KMS-11 (cell line): ENCODE results near the gene NDUFB2.
A peak's percentile ranks its signal among the peaks of the same experiment; 100 is the strongest.
"Not testable (repeated sequence)": the region's sequence is repeated elsewhere in the genome, so short reads cannot be mapped to it uniquely, and the experiment has no call there.

Experiments used
- H2AFZ ChIP-seq: fragments of 200-600 bp; sonication (generic); 2 replicates; pipeline ENCODE4 v1.6.1; 2016; ENCODE audit warnings: antibody characterized with exemption, mixed run types, low read depth
- H3K27ac ChIP-seq: fragments of 200-600 bp; sonication (generic); 2 replicates; pipeline ENCODE4 v1.6.1; 2016; ENCODE audit warnings: mild to moderate bottlenecking, mixed run types
- H3K27me3 ChIP-seq: fragments of 200-600 bp; sonication (generic); 2 replicates; pipeline ENCODE4 v1.6.1; 2017; ENCODE audit warnings: mild to moderate bottlenecking, low read depth, mixed run types, moderate library complexity; ENCODE audit not compliant: insufficient read depth
- H3K36me3 ChIP-seq: fragments of 200-600 bp; sonication (generic); 2 replicates; pipeline ENCODE4 v1.6.1; 2017; ENCODE audit warnings: mild to moderate bottlenecking, mixed run types; ENCODE audit not compliant: insufficient read depth
- H3K4me1 ChIP-seq: fragments of 200-600 bp; sonication (generic); 2 replicates; pipeline ENCODE4 v1.6.1; 2016; ENCODE audit warnings: mild to moderate bottlenecking, low read depth, mixed run types; ENCODE audit not compliant: poor library complexity, severe bottlenecking
- H3K4me2 ChIP-seq: fragments of 200-600 bp; sonication (generic); 2 replicates; pipeline ENCODE4 v1.7.0; 2016; ENCODE audit warnings: mild to moderate bottlenecking, mixed run types
- H3K4me3 ChIP-seq: fragments of 200-600 bp; sonication (generic); IDR thresholded peaks from 2 replicates; pipeline ENCODE4 v1.6.1; 2017; ENCODE audit warnings: low read depth, low read length, mixed read lengths; ENCODE audit not compliant: insufficient read depth
- H3K79me2 ChIP-seq: fragments of 200-600 bp; sonication (generic); 2 replicates; pipeline ENCODE4 v1.6.1; 2016; ENCODE audit warnings: low read depth, mixed run types; ENCODE audit not compliant: insufficient read depth
- H3K9ac ChIP-seq: fragments of 200-600 bp; sonication (generic); 2 replicates; pipeline ENCODE4 v1.6.1; 2016; ENCODE audit warnings: mild to moderate bottlenecking, mixed run types
- H4K20me1 ChIP-seq: fragments of 200-600 bp; sonication (generic); 2 replicates; pipeline ENCODE4 v1.6.1; 2016; ENCODE audit warnings: mild to moderate bottlenecking, mixed run types; ENCODE audit not compliant: insufficient read depth
- CTCF ChIP-seq: fragments of 200-600 bp; sonication (generic); conservative IDR thresholded peaks from 2 replicates; pipeline ENCODE4 v1.6.1; 2017; ENCODE audit warnings: low read depth, mild to moderate bottlenecking, antibody characterized with exemption, low read length, moderate library complexity, mixed read lengths

Gene NDUFB2

GRCh38 chr7:140691376-140692045, 5.0 kb upstream of the NDUFB2 start:
- no peaks in the 10 kb centered on the region for H3K79me2 ChIP-seq

GRCh38 chr7:140693849-140694248, 2.7 kb upstream of the NDUFB2 start:
- H3K27ac ChIP-seq, H3K9ac ChIP-seq, H3K4me3 ChIP-seq, H3K27me3 ChIP-seq, H4K20me1 ChIP-seq, H3K36me3 ChIP-seq, H2AFZ ChIP-seq, H3K4me2 ChIP-seq: not testable (repeated sequence)
- Histone ChIP-seq H3K4me1 (peaks cover 17% of the 10 kb centered on the region), H3K79me2 (peaks cover 17% of the 10 kb centered on the region)

More at GRCh38 chr7:140691376-140692045, 5.0 kb upstream of the NDUFB2 start:
- Histone ChIP-seq H3K27me3 (no peaks in the 10 kb centered on the region), H2AFZ (no peak overlapping the region), H3K27ac (no peak overlapping the region), H3K4me3 (no peak overlapping the region), H3K4me1 (peaks cover 8% of the 10 kb centered on the region), H3K36me3 (no peaks in the 10 kb centered on the region), H4K20me1 (no peaks in the 10 kb centered on the region), H3K9ac (no peak overlapping the region), H3K4me2 (no peak overlapping the region)
- no peak for TF ChIP-seq CTCF

- H3K4me2 ChIP-seq: no peak overlapping the region
- TF ChIP-seq CTCF: no peak
- H3K79me2 ChIP-seq: peaks cover 25% of the 10 kb centered on the region
- H3K4me1 ChIP-seq: peaks cover 17% of the 10 kb centered on the region
- no peak overlapping the region for H3K9ac ChIP-seq
- no peak overlapping the region for H3K4me3 ChIP-seq
- H3K27me3 ChIP-seq: no peaks in the 10 kb centered on the region
- no peaks in the 10 kb centered on the region for H4K20me1 ChIP-seq
- H2AFZ ChIP-seq: no peak overlapping the region
- H3K27ac ChIP-seq: no peak overlapping the region
- H3K36me3 ChIP-seq: no peaks in the 10 kb centered on the region
Observed at GRCh38 chr7:140694592-140694991, 1.9 kb upstream of the NDUFB2 start.

GRCh38 chr7:140695381-140695780, 1.1 kb upstream of the NDUFB2 start:
- TF ChIP-seq CTCF: no peak
- no peak overlapping the region for H3K9ac ChIP-seq
- no peak overlapping the region for H3K4me3 ChIP-seq
- no peaks in the 10 kb centered on the region for H3K27me3 ChIP-seq
- no peaks in the 10 kb centered on the region for H4K20me1 ChIP-seq
- peaks cover 17% of the 10 kb centered on the region for H3K4me1 ChIP-seq
- H3K36me3 ChIP-seq: no peaks in the 10 kb centered on the region
- H3K79me2 ChIP-seq: peaks cover 33% of the 10 kb centered on the region
- H2AFZ ChIP-seq: peak overlapping the region; percentile 67; the same call in 1 of the 2 replicates
- no peak overlapping the region for H3K4me2 ChIP-seq
- H3K27ac ChIP-seq: no peak overlapping the region

GRCh38 chr7:140696024-140696679, 356 bp upstream of the NDUFB2 start:
- Histone ChIP-seq H3K27me3 (no peaks in the 10 kb centered on the region), H3K36me3 (no peaks in the 10 kb centered on the region), H3K79me2 (peaks cover 40% of the 10 kb centered on the region), H3K9ac (peak overlapping the region; percentile 95), H3K27ac (peak overlapping the region; percentile 80), H2AFZ (peak overlapping the region; percentile 67), H3K4me1 (peaks cover 17% of the 10 kb centered on the region), H3K4me3 (peak overlapping the region; percentile 62), H3K4me2 (peak overlapping the region; percentile 85), H4K20me1 (no peaks in the 10 kb centered on the region)
- TF ChIP-seq CTCF: no peak
